Measurements from ENCODE around the gene COPS9.

COPS9 gene

DNA sequence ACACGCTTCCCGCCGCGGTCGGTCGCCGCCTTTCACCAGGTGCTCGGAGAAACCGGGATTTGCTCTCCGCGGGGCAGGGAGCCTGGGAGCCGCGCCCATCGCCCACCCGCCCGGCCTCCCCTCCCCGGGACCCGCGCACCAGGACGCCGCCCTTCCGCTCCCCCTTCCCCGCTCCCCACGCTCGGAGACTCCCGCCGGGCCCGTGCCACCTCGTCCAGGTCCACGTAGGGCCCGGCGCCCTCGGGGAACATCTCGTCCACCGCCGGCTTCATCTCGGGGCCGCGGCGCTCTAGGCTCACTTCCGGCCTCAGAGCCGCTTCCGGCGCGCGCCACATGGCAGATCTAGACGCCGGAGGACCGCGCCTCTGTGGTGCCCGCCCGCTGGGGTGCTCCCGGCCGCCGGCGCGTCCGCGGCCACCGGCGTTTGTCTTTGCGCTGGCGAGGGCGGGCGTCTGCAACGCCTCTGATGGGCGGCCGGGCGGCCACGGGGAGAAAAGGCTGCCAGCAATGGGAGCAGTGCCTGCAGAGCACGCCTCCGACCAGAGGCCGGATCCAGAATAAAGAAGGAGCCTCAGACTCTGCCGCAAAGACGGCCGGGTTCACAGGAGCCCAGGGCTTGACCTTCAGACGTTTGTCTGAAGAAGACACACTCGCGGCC lies at the start of gene COPS9:
Gene COPS9, minus strand, starts transcription at position 293 of the 658 bp plus-strand sequence. Its CDS starts 21 bp downstream, at position 272.
- DNase-seq, result peak; percentile 87 to 91

GRCh38 chr2:240184656-240185055 lies 48.6 kb upstream of the COPS9 start:
- no peak for DNase-seq

DNA sequence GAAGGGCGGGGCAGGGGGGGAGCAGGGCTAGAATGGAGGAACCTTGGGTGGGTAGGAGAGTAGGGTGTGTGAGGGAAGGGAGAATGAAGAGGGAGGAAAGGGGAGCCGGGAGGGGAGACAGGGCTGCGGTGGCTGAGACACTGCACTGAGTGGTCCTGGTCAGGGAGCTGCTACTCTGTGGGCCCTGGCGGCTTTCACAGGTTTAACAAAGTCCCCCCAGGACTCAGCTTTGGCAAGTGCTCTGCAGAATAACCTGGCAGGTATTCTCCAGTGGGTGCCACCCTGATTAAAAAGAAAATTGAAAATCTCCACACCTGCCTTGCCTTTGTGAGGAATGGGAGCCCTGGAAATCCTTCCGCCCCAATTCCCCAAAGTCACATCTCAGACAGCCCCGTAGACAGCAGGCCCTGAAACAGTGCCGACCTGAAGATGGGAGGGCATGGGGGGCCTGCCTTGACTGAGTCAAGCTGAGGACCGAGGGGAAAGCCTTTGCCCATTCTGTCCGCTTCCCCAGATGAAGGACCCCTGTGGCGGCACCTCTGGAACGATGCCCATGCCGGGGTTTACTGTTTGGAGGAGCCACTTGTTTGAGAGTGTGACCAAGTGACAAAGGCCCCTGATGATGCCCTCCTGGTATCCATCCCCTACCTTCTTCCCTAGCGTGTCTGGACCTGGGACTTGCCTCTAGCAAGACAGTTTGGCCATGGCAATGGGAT lies 47.9 kb upstream of the COPS9 start:
- no peak for DNase-seq

DNA sequence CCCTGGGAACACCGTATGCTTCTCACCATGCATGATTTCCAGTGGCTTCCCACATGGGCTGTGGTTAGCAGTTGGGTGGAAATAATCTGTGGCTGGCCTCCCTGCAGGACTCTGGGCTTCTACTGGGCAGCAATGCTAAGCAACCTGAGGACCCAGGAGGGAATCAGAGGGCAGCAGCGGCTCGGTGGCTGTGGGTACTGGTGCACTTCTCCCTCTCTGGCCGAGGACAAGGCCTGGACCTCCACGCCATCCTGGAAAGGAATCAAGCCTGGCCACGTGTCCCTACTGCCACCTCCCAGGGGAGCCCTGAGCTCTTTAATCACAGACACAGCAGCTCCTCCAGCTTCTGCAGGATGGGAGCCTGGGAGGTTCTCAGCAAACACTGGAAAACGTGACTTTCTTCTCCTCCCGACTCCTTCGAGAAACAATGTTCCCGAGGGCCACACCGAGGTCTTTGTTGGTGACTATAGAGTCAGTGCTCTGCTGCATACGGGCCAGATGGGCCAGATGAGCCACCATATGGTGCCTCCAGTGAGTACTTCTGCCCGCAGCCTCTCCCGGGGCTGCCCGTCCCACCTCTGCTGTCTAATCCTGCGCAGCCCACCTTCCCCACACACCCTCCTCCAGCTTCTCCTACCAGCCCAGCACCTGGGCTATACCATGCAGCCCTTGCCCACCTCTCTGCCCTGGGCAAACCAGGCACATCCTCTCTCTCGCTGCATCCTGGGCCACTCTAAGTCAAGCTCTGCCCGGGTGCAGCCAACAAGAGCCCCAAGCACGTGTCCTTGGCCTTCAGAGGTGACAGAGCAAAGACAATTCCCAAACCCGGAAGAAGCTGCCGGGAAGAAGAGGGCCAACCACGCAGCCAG lies 47.1 kb upstream of the COPS9 start:
- DNase-seq, result no peak

DNA sequence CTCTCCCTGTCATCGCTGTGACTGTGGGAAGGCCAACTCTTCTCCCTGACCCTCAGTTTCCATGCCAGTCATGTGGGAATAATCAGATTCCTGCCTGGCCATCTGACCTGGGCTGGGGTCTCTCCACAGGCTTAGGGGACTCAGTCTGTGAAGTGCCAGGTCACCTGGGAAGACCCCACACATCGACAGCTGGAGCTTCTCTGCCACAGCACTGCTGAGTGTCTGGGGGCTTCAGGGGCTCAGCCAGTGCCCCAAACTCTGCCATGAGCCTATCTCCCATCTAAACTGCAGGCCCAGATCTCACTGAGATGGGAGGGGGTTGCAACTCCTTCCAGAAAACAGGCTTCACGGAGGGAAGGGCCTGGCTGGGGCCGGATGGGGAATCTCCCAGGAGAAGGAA lies 46.4 kb upstream of the COPS9 start:
- no peak for DNase-seq

DNA sequence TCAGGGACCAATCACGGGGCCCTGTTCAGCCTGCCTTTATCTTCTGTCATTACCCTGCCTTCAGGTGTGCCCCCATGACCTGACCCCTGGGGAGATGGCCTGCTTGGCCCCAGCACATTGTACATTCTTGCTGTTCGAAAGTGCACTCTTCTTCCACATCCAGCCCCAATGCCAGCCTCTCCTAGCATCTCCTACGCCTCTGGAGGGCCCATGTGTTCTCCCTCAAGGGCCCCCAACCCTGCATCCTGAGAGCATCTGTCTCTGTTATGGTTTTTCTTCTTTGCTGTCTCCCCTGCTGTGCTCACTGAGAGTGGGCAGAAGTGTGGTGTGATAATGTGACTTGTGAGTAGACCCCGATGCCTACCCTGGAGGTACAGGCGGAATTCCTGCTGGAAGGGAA lies 45.9 kb upstream of the COPS9 start:
- no peak for DNase-seq

- no peak for DNase-seq
Observed at GRCh38 chr2:240179941-240180666, 44.0 kb upstream of the COPS9 start.

- DNase-seq, result no peak
Observed at GRCh38 chr2:240179186-240179815, 43.2 kb upstream of the COPS9 start.

GRCh38 chr2:240178564-240178963 lies 42.5 kb upstream of the COPS9 start:
- no peak for DNase-seq

DNA sequence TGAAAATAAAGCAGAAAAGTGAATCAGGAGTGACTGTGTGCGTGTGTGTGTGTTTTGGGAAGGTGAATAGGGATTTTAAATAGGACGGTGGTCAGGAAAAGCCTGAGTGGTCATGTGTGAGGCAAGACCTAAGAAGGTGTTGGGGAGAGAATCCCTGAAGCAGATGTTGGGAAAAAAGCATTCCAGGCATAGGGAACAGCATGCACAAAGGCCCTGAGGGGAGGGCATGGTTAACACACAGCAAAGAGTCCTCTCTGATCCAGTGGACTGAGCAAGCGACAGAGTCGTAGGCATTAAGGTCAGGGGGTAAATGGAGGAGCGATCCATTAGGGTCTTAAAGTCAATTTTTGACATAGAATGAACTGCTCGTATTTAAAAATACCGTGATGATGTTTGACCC lies 38.4 kb upstream of the COPS9 start:
- DNase-seq, result no peak

DNA sequence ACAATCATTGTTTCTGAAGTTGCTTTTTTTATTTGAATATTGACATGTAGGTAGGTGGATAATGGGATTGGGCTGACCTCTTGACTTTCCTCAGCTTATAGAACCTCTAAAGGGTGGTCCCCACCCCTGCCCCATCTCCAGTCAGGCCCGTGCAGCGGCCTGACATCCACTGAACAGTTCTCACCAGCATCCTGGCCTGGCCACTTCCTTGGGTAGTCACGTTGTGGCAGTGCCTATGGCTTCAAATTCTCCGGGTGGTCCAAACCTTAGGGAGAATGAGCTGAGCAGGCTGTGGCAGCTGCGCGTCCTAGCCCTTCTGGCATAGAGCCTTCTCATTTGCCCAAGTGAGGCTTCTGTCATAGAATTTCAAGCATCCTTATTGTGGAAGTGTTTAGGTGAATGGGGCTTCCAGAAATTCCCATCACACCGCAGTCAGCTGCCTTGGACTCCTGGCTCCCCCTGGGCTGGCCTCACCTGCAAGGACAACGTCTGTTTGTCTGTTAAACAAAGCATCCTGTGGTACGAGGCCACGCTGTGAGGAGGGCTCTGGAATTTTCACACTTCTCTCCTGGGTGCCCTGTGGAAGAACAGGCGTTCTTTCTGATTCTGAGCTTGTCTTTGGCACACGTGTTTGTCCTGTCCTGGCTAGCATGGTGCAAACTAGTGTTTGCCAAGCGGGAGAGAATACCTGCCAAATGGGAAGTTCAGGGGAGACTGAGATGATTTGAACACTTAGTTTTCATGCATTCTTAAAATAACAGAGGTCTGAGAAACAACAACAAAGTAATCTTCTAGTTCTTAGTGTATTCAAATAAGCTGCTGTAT lies 36.2 kb upstream of the COPS9 start:
- DNase-seq, result no peak

GRCh38 chr2:240170883-240171282 lies 34.8 kb upstream of the COPS9 start:
- no peak for DNase-seq

GRCh38 chr2:240170354-240170735 lies 34.2 kb upstream of the COPS9 start:
- DNase-seq, result no peak

- no peak for DNase-seq
Observed at GRCh38 chr2:240169486-240170353, 33.6 kb upstream of the COPS9 start.

DNA sequence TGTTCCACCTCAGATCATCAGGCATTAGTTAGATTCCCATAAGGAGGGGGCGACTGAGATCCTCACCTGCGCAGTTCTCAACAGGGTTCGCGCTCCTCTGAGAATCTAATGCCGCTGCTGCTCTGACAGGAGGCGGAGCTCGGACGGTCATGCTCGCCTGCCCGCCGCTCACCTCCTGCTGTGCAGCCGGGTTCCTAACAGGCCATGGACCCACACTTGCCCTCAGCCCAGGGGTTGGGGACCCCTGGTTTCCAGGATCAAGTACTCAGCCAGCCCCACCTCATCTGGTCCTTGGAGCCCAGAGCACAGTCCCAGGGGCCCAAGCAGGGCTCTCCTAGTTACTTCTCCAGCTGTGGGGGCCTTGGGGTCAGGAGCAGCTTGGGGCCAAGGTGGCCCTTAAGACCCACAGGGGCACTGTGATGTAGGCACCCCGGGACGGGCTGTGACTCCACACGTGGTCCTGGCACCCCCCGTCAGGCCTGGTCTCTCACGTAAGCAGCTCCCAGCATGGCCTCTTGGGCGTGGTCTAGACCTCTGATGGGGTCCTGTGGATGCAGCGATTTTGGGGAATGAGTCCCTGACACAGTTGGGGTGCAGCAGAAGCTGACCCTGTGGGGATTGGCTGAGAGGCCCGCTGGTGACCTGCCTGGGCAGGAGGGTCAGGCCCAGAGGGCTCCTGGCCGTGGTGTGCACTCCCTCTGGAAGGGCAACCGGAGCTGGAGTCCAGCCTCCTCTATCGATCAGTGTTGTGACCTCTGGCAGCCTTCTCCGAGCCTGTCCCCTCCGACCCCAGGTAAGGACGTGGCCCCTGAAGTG lies 32.6 kb upstream of the COPS9 start:
- no peak for DNase-seq

DNA sequence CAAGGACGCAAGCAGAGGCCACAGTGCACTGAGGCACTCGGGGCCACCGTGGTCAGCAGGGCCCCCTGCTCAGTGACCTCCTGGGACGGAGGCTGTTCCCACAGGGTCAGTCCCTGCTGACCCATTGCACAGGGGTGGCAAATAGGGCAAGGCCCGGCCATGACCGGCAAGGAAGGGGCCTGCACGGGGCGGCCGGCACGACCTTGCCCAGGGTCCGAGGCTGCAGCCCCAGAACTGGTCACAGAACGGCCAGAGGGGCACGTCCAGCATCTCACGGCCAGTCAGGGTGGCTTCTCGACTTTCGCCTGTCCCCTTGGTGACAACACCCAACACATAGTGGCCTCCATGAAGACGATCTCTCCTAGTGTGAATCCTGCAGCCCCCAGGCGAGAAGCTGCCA lies 31.9 kb upstream of the COPS9 start:
- DNase-seq, result no peak

- no peak for DNase-seq
Observed at GRCh38 chr2:240167588-240167880, 31.4 kb upstream of the COPS9 start.

- DNase-seq, result no peak
Observed at GRCh38 chr2:240166761-240167587, 30.9 kb upstream of the COPS9 start.

DNA sequence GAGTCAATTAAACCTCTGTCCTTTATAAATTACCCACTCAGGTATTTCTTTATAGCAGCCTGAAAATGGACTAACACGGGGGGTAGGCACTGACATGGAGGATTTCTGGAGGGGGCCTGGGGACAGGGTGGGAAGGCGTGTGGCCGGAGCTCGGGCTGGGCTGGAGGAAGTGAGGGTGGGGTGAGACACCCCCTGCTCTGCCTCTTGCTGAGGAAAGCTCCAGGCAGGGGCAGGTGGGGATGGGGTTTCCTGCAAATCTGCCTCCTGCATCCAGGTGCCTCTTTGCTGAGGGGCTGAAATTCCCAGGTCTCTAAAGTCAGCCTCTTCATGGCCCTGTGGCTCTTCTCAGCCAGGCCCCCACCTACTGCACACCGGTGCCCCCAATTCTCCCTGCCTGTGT lies 30.1 kb upstream of the COPS9 start:
- DNase-seq, result no peak

Measured in CD4-positive, alpha-beta T cell treated with Interleukin-1 beta for 1 hour (primary cell).